EH (cell line): ENCODE results near the gene LTBP4.
"Not testable (repeated sequence)": the region's sequence is repeated elsewhere in the genome, so short reads cannot be mapped to it uniquely, and the experiment has no call there.

ENCODE experiments used
- DNase-seq: peaks from one replicate; pipeline ENCODE4 v3.0.0-alpha.2; 2015; ENCODE audit warnings: low read depth

Gene LTBP4

DNA sequence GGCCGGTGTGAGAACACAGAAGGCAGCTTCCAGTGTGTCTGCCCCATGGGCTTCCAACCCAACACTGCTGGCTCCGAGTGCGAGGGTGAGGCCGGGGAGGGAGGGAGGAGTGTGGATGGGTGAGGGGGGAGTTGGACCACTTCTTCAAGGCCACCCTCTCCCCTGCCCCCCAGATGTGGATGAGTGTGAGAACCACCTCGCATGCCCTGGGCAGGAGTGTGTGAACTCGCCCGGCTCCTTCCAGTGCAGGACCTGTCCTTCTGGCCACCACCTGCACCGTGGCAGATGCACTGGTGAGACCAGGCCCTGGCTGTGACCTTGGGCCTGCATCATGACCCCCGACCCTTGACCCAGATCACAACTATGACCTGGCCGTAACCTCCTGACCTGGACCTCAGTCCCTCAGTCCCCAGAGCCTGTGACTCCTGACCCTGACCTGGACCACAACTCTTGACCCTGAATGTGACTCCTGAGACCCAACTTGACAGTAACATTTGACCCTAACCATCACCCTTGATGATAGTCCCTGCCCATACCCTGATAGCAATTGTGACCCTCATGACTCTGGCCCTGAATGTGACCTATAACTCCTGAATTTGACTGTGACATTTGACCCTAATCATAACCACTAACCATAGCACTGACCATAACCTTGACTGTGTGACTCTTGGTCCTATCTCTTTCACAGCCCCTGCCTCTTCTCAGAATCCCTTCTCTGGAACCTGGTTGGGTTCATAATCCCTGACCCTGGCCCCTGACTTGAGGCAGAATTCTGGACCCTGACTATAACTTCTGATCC, 10.9 kb downstream of the LTBP4 start:
- DNase-seq: no peak

DNA sequence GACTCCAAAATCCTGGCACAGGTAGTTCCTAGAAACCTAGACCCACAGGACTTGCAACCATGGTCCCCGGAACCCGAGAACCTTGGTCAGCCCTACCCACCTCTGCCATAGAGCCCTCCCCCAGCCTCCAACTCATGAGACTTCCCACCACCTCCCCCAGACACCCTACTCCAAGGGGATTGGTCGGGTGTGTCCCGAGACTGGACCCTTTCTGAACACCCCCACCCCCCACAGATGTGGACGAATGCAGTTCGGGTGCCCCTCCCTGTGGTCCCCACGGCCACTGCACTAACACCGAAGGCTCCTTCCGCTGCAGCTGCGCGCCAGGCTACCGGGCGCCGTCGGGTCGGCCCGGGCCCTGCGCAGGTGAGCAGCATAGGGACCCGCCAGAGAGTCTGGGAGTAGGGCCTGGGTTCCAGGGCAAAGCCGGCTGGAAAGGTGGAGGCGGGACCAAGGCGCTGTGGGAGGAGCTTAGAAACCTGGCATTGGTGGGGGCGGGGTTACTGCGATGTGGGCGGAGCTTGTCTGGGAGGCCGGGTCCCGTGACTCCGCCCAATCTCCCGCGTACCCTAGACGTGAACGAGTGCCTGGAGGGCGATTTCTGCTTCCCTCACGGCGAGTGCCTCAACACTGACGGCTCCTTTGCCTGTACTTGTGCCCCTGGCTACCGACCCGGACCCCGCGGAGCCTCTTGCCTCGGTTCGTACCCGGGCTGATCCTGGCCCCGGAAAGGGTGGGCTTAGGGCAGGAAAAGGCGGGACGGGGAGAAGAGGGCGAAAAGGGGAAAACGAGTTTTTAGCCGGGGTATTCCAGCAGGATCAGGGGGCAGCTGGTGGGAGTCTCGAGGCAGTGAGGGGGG, 11.9 kb downstream of the LTBP4 start:
- no peak for DNase-seq

DNA sequence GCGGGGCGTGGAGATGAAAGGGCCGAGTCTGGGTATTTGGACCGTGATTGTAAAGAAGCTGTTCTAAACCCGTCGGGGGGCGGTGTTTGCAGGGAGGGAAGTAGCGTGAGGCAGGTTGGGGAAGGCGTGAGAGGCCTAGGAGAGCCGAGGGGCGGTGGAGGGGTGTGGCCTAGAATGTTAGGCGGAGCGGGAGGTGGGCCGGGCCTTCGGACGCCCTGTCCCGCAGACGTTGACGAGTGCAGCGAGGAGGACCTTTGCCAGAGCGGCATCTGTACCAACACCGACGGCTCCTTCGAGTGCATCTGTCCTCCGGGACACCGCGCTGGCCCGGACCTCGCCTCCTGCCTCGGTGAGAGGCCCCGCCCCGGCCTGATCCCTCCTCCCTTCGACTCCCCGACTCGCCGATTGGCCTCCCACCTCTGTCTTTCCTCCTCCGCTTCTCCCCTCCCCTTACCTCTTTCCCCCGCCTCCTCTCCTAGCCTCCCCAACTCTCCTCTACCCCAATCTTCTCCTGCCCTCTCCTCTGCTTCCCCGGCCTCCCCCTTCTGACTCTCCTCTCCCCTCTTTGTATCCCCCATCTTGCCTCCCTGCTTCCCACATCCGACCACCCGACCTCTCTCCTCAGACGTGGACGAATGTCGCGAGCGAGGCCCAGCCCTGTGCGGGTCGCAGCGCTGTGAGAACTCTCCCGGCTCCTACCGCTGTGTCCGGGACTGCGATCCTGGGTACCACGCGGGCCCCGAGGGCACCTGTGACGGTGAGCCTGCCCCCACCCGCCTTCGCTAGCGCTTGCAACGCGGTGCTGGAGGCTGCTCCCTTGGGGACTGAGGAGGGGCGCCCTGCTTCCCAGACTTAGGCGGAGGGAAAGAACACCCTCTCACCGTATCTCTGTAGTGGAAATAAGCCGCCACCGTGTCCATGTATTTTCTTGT, 12.8 kb downstream of the LTBP4 start:
- DNase-seq: peak; percentile 68

DNA sequence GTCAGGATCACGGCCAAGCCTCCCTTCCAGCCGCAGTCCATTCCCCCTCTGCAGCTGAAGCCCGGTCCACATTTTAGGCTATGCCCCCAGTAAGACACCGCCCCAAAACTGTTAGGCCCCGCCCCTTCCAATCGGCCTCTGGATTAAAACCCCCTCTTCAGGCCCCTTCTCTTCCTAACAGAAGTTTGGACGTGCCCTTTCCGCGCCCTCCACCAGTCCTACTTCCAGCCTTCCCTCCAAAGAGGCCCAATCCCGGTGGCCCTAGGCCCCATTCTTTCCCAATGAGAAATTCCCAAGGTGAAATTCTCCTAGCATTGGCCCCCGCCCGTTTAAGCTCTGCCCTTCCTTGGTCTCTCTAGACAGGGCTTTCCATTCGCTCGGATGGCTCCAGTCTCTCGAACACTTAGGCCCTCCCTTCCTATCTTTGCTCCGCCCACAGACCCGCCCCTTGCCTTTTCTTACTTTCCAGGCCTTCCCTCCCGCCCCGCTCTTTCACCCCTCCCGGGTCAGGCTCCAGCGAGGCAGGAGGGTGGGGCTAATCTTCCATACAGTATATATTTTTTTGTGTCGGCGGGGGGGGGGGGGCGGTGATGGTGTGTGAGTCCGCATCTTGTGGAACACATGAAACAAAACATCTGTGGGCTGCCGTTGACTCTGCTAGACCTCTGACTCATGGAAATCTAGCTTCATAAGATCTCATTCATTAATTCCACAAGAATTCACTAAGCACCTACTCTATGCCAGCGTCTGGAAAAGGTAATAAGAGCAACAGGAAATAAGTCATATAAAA, 13.6 kb downstream of the LTBP4 start:
- DNase-seq: peak; percentile 91

GRCh38 chr19:40616178-40616577, 15.0 kb downstream of the LTBP4 start:
- no peak for DNase-seq

DNA sequence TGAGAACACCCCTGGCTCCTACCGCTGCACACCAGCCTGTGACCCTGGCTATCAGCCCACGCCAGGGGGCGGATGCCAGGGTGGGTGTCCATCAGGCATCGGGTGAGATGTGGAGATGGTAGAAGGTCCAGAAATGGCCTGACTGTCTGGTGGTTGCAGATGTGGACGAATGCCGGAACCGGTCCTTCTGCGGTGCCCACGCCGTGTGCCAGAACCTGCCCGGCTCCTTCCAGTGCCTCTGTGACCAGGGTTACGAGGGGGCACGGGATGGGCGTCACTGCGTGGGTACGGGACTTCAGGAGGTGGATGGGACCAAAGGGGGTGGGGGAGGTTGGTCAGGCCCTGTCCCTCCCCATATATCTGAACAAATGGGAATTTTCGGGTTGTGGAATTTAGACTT, 15.8 kb downstream of the LTBP4 start:
- no peak for DNase-seq

DNA sequence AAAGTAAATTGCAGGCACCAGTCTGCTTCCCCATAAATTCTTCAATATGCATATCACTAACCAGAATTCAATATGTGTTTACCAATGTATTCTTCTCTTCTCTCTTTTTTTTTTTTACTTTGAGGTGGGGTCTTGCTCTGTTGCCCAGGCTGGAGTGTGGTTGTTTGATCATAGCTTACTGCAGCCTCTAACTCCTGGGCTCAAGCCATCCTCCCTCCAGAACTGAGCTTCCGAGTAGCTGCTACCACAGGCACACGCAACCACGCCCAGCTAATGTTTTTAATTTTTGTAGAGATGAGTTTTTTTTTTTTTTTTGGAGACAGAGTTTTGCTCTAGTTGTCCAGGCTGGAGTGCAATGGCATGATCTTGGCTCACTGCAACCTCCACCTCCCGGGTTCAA, 16.8 kb downstream of the LTBP4 start:
- DNase-seq: no peak

GRCh38 chr19:40619333-40620160, 18.4 kb downstream of the LTBP4 start:
- DNase-seq: no peak

GRCh38 chr19:40620161-40620485, 19.0 kb downstream of the LTBP4 start:
- DNase-seq: no peak

DNA sequence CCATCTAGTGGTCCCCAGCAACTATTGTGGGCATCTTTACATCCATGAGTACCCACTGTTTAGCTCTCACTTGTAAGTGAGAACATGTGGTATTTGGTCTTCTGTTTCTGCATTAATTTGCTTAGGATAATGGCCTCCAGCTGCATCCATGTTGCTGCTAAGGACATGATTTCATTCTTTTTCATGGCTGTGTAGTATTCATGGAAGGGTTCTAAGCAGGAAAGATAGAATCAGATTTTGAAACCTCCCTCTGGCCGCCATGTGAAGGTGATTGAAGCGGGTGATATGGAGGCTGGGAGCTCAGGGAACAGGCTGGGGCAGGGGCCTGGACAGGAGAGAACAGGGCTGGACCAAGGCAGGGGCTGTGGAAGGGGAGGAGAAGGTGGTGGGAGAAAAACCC, 20.1 kb downstream of the LTBP4 start:
- DNase-seq: no peak

- DNase-seq: no peak
Measured at GRCh38 chr19:40621966-40622772, 21.0 kb downstream of the LTBP4 start.

GRCh38 chr19:40622773-40623075, 21.6 kb downstream of the LTBP4 start:
- DNase-seq: no peak

- no peak for DNase-seq
Measured at GRCh38 chr19:40623403-40624251, 22.5 kb downstream of the LTBP4 start.

- not testable (repeated sequence) for DNase-seq
Measured at GRCh38 chr19:40624369-40625153, 23.4 kb downstream of the LTBP4 start.

DNA sequence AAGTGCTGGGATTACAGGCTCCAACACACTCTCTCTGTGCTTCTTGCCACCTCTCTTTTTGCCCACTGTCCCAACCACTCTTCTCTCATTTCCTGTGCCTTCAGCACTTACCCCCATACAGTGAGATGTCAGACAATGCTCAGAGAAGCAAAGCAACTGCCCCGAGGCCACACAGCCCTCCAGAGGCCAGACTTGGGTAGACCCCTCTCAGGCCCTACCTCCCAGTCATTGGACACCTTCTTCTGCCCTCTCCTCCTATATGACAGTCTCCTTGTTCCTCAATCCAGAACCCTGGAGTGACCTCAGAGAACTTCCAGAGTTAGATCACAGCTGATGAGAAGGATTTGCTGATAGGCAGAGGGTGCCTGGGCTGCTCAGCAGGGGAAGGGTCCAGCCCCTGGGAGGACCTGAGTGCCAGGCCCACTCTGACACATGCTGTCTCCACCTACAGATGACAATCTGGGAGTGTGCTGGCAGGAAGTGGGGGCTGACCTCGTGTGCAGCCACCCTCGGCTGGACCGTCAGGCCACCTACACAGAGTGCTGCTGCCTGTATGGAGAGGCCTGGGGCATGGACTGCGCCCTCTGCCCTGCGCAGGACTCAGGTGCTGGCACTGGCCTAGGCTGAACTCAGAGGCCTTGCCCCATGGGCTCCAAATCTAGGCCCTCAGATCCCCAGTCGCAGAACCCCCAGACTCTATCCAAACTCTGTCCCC, 24.4 kb downstream of the LTBP4 start:
- DNase-seq: no peak

- DNase-seq: no peak
Measured at GRCh38 chr19:40626918-40627317, 25.7 kb downstream of the LTBP4 start.

- DNase-seq: no peak
Measured at GRCh38 chr19:40627486-40628279, 26.5 kb downstream of the LTBP4 start.
